GM12892 (cell line): ENCODE results near the gene CSTB.

Experiments
- POLR2A ChIP-seq: IDR thresholded peaks from 2 replicates; pipeline ENCODE4 v1.6.1; 2011; ENCODE audit warnings: low read depth, low read length, control low read depth
- TAF1 ChIP-seq: IDR thresholded peaks from 2 replicates; pipeline ENCODE4 v1.6.1; 2011; ENCODE audit warnings: low read depth, mild to moderate bottlenecking, control low read depth, low read length, borderline replicate concordance

DNA sequence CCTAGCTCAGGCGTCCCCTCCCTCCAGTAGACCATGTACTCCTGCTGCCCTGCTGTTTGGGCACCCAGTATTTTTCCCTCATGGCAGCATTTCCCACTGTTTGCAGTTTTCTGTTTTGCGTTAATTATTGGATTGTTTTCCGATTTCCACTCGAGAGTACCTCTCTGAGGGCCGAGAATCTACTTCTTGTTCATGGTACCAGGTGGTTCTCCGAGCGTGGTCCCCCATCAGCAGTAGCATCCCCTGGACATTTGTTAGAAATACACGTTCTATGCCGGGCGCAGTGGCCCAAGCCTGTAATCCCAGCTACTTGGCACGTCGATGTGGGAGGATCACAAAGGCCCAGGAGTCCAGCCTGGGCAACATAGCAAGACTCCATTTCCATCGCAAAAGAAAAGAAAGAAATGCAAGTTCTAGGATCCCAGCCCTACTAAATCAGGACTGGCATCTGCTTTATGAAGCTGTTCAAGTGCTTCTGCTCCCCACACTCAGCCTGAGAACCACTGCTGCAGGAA lies 14.0 kb upstream of the CSTB start:
- TF ChIP-seq POLR2A (no peak), TAF1 (no peak)
